HL-60 (cell line): ENCODE measurements around the gene DECR2.

ENCODE experiments used
- DNase-seq, 2 experiments: peaks; one replicate each; pipeline ENCODE4 v3.0.0-alpha.2; 2010 to 2020; ENCODE audit warnings: low read depth in 1 of 2, low spot score in 1 of 2
- H3K27ac ChIP-seq: fragments of 250-450 bp; sonication (Bioruptor Pico); replicated peaks from 2 replicates; pipeline ENCODE4 v1.5.1; 2020; ENCODE audit warnings: mild to moderate bottlenecking, moderate library complexity
- H3K27me3 ChIP-seq: fragments of 250-450 bp; sonication (Bioruptor Pico); 2 replicates; pipeline ENCODE4 v1.5.1; 2021; ENCODE audit warnings: mild to moderate bottlenecking, moderate library complexity; ENCODE audit not compliant: insufficient read depth, poor library complexity, severe bottlenecking
- H3K4me3 ChIP-seq: replicated peaks from 2 replicates; pipeline ENCODE4 v1.5.1; 2011; ENCODE audit warnings: mild to moderate bottlenecking, control low read depth, low read length; ENCODE audit not compliant: insufficient read depth
- CTCF ChIP-seq: IDR thresholded peaks from one replicate; pipeline ENCODE4 v1.5.1; 2011; ENCODE audit warnings: low read length, control low read depth, inconsistent platforms; ENCODE audit not compliant: insufficient read depth
- GABPA ChIP-seq: IDR thresholded peaks from 2 replicates; pipeline ENCODE4 v1.6.1; 2012; ENCODE audit warnings: low read depth
- POLR2AphosphoS5 ChIP-seq: IDR thresholded peaks from 2 replicates; pipeline ENCODE4 v1.6.1; 2012; ENCODE audit warnings: low read depth
- REST ChIP-seq: IDR thresholded peaks from 2 replicates; pipeline ENCODE4 v1.6.1; 2012; ENCODE audit warnings: low read depth; ENCODE audit not compliant: insufficient replicate concordance
- SPI1 ChIP-seq: IDR thresholded peaks from 2 replicates; pipeline ENCODE4 v1.6.1; 2012; ENCODE audit warnings: low read depth, mild to moderate bottlenecking, borderline replicate concordance

The DECR2 gene

GRCh38 chr16:354971-355461 lies 46.7 kb upstream of the DECR2 start:
- no peak for TF ChIP-seq GABPA
- no peak for TF ChIP-seq POLR2AphosphoS5
- TF ChIP-seq SPI1, result no peak
- TF ChIP-seq CTCF, result no peak
- no peak for TF ChIP-seq REST
- Histone ChIP-seq H3K27me3 (no peaks in the 10 kb centered on the region), H3K4me3 (no peak overlapping the region), H3K27ac (no peak overlapping the region)
- no peak for DNase-seq

GRCh38 chr16:356741-357140 lies 44.9 kb upstream of the DECR2 start:
- Histone ChIP-seq H3K27me3 (no peaks in the 10 kb centered on the region), H3K27ac (no peak overlapping the region)
- TF ChIP-seq REST, result no peak
- no peak for TF ChIP-seq GABPA
- no peak for TF ChIP-seq SPI1
- no peak for TF ChIP-seq CTCF
- TF ChIP-seq POLR2AphosphoS5, result no peak

GRCh38 chr16:359067-359763 lies 42.5 kb upstream of the DECR2 start:
- Histone ChIP-seq H3K27me3 (no peaks in the 10 kb centered on the region), H3K27ac (no peak overlapping the region), H3K4me3 (no peak overlapping the region)
- TF ChIP-seq GABPA, result no peak
- no peak for TF ChIP-seq REST
- TF ChIP-seq SPI1, result no peak
- no peak for TF ChIP-seq POLR2AphosphoS5
- no peak for TF ChIP-seq CTCF
- no peak for DNase-seq

More at GRCh38 chr16:356741-357140, 44.9 kb upstream of the DECR2 start:
- DNase-seq, result no peak
- no peak overlapping the region for H3K4me3 ChIP-seq
